ENCODE measurements around the gene EZH1.

Gene EZH1

DNA sequence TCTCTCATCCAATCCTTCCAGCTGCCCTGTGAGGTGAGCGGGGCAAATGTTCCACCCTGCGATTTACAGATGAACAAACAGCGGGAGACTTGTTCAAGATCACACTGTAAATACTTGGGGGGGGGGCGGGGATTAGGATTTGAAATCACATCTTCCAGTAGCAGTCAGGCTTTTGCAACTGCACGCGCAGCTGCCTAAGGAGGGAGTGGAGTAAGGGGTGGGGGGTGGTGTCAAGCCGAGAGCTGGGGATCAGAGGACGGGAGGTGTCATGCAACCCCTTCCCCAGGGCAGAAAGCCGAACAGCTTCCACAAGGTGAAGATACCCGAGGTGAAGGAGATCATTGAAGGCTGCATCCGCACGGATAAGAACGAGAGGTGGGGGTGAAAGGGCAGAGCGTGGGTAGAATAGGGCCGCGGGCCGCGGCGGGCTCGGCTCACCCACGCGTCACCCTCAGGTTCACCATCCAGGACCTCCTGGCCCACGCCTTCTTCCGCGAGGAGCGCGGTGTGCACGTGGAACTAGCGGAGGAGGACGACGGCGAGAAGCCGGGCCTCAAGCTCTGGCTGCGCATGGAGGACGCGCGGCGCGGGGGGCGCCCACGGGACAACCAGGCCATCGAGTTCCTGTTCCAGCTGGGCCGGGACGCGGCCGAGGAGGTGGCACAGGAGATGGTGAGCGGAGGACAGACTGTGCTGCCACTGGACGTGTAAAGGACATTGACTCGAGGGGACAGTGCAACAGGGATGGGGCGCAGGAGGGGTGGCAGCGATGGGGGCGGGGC is 40.2 kb upstream of the EZH1 start:
- Histone ChIP-seq H2BK5ac (ENCODE audit: low read depth, low read length, poor library complexity) (no peak overlapping the region), H3K18ac (ENCODE audit: low read length) (no peak overlapping the region), H4K8ac (ENCODE audit: low read depth, low read length) (no peak overlapping the region), H3K27ac (ENCODE audit: low read depth, low read length) (no peak overlapping the region), H2AK5ac (ENCODE audit: low read length) (no peak overlapping the region), H3K4ac (ENCODE audit: low read depth, low read length) (no peak overlapping the region), H3K9me3 (ENCODE audit: insufficient read depth, low read depth, low read length) (no peaks in the 10 kb centered on the region), H3K4me2 (ENCODE audit: low read length) (no peak overlapping the region), H3K27me3 (ENCODE audit: insufficient read depth, low read length) (peaks cover 9% of the 10 kb centered on the region), H2AFZ (ENCODE audit: insufficient read depth, low read length, poor library complexity) (no peak overlapping the region), H2BK120ac (ENCODE audit: insufficient read depth, low read length, poor library complexity) (no peak overlapping the region), H3K36me3 (ENCODE audit: control insufficient read depth in 1 of 2, insufficient read depth in 2 of 2, low read length in 2 of 2) (no peaks in the 10 kb centered on the region), H3K79me1 (ENCODE audit: low read length) (peaks cover 4% of the 10 kb centered on the region), H3K23ac (ENCODE audit: low read length) (no peak overlapping the region), H3K79me2 (ENCODE audit: control insufficient read depth, insufficient read depth, low read length, poor library complexity) (peaks cover 4% of the 10 kb centered on the region), H3K4me3 (ENCODE audit: low read depth, low read length) (no peak overlapping the region), H4K91ac (ENCODE audit: low read depth, low read length) (no peak overlapping the region), H4K12ac (ENCODE audit: low read depth, low read length) (no peak overlapping the region), H2BK12ac (ENCODE audit: low read length) (no peak overlapping the region), H3K4me1 (ENCODE audit: control insufficient read depth in 1 of 2, insufficient read depth in 2 of 2, low read length in 2 of 2) (peaks cover 21 to 25% of the 10 kb centered on the region in 2 experiments), H3K14ac (ENCODE audit: low read length) (no peak overlapping the region), H3K9ac (ENCODE audit: low read length) (no peak overlapping the region)
- WGBS (ENCODE audit: extremely low coverage, insufficient coverage, insufficient read length): no CpG with 5 or more reads among the region's 52 CpGs
- DNase-seq: no peak

GRCh38 chr17:42784409-42784808 is 39.6 kb upstream of the EZH1 start:
- H2AK5ac ChIP-seq (ENCODE audit: low read length): peak overlapping the region; percentile 40
- WGBS (ENCODE audit: extremely low coverage, insufficient coverage, insufficient read length): no CpG with 5 or more reads among the region's 25 CpGs

GRCh38 chr17:42783791-42784138 is 38.9 kb upstream of the EZH1 start:
- no CpG with 5 or more reads among the region's 22 CpGs for WGBS (ENCODE audit: extremely low coverage, insufficient coverage, insufficient read length)
- Histone ChIP-seq H3K4me3 (ENCODE audit: low read depth, low read length) (no peak overlapping the region), H3K9me3 (ENCODE audit: insufficient read depth, low read depth, low read length) (no peaks in the 10 kb centered on the region), H2BK120ac (ENCODE audit: insufficient read depth, low read length, poor library complexity) (peak overlapping the region; percentile 24), H3K27me3 (ENCODE audit: insufficient read depth, low read length) (peaks cover 9% of the 10 kb centered on the region), H3K4me2 (ENCODE audit: low read length) (no peak overlapping the region), H3K18ac (ENCODE audit: low read length) (no peak overlapping the region), H3K4ac (ENCODE audit: low read depth, low read length) (no peak overlapping the region), H3K79me2 (ENCODE audit: control insufficient read depth, insufficient read depth, low read length, poor library complexity) (peaks cover 4% of the 10 kb centered on the region), H3K36me3 (ENCODE audit: control insufficient read depth in 1 of 2, insufficient read depth in 2 of 2, low read length in 2 of 2) (peaks cover 7% of the 10 kb centered on the region in 2 experiments), H3K79me1 (ENCODE audit: low read length) (peaks cover 4% of the 10 kb centered on the region), H3K14ac (ENCODE audit: low read length) (no peak overlapping the region), H2AFZ (ENCODE audit: insufficient read depth, low read length, poor library complexity) (no peak overlapping the region), H4K12ac (ENCODE audit: low read depth, low read length) (peak overlapping the region; percentile 2), H4K91ac (ENCODE audit: low read depth, low read length) (peak overlapping the region; percentile 20), H2BK12ac (ENCODE audit: low read length) (peak overlapping the region; percentile 46), H3K23ac (ENCODE audit: low read length) (no peak overlapping the region), H2BK5ac (ENCODE audit: low read depth, low read length, poor library complexity) (peak overlapping the region; percentile 10), H3K4me1 (ENCODE audit: control insufficient read depth in 1 of 2, insufficient read depth in 2 of 2, low read length in 2 of 2) (peaks cover 24 to 29% of the 10 kb centered on the region in 2 experiments), H2AK5ac (ENCODE audit: low read length) (peak overlapping the region; percentile 40), H4K8ac (ENCODE audit: low read depth, low read length) (no peak overlapping the region), H3K9ac (ENCODE audit: low read length) (no peak overlapping the region), H3K27ac (ENCODE audit: low read depth, low read length) (no peak overlapping the region)
- no peak for DNase-seq

More at GRCh38 chr17:42784409-42784808, 39.6 kb upstream of the EZH1 start:
- H4K12ac ChIP-seq (ENCODE audit: low read depth, low read length): no peak overlapping the region
- no peak overlapping the region for H3K14ac ChIP-seq (ENCODE audit: low read length)
- H2BK12ac ChIP-seq (ENCODE audit: low read length): peak overlapping the region; percentile 46
- H4K91ac ChIP-seq (ENCODE audit: low read depth, low read length): no peak overlapping the region
- no peak overlapping the region for H2AFZ ChIP-seq (ENCODE audit: insufficient read depth, low read length, poor library complexity)
- H3K79me2 ChIP-seq (ENCODE audit: control insufficient read depth, insufficient read depth, low read length, poor library complexity): peaks cover 4% of the 10 kb centered on the region
- H3K18ac ChIP-seq (ENCODE audit: low read length): no peak overlapping the region
- no peak overlapping the region for H3K4me3 ChIP-seq (ENCODE audit: low read depth, low read length)
- no peak overlapping the region for H4K8ac ChIP-seq (ENCODE audit: low read depth, low read length)
- no peak overlapping the region for H3K9ac ChIP-seq (ENCODE audit: low read length)
- no peaks in the 10 kb centered on the region for H3K9me3 ChIP-seq (ENCODE audit: insufficient read depth, low read depth, low read length)
- peaks cover 9% of the 10 kb centered on the region for H3K27me3 ChIP-seq (ENCODE audit: insufficient read depth, low read length)
- H3K79me1 ChIP-seq (ENCODE audit: low read length): peaks cover 4% of the 10 kb centered on the region
- H3K4me1 ChIP-seq (ENCODE audit: control insufficient read depth in 1 of 2, insufficient read depth in 2 of 2, low read length in 2 of 2): peaks cover 24 to 29% of the 10 kb centered on the region in 2 experiments
- DNase-seq: no peak
- no peak overlapping the region for H3K4me2 ChIP-seq (ENCODE audit: low read length)
- peaks cover under 1% of the 10 kb centered on the region in 2 experiments for H3K36me3 ChIP-seq (ENCODE audit: control insufficient read depth in 1 of 2, insufficient read depth in 2 of 2, low read length in 2 of 2)
- no peak overlapping the region for H3K27ac ChIP-seq (ENCODE audit: low read depth, low read length)
- peak overlapping the region; percentile 24 for H2BK120ac ChIP-seq (ENCODE audit: insufficient read depth, low read length, poor library complexity)
- H3K23ac ChIP-seq (ENCODE audit: low read length): no peak overlapping the region
- H2BK5ac ChIP-seq (ENCODE audit: low read depth, low read length, poor library complexity): no peak overlapping the region
- H3K4ac ChIP-seq (ENCODE audit: low read depth, low read length): no peak overlapping the region

GRCh38 chr17:42783062-42783790 is 38.4 kb upstream of the EZH1 start:
- Histone ChIP-seq H3K4me3 (ENCODE audit: low read depth, low read length) (no peak overlapping the region), H3K23ac (ENCODE audit: low read length) (no peak overlapping the region), H3K27ac (ENCODE audit: low read depth, low read length) (no peak overlapping the region), H3K14ac (ENCODE audit: low read length) (no peak overlapping the region), H2BK12ac (ENCODE audit: low read length) (no peak overlapping the region), H3K4me1 (ENCODE audit: control insufficient read depth in 1 of 2, insufficient read depth in 2 of 2, low read length in 2 of 2) (peaks cover 24 to 29% of the 10 kb centered on the region in 2 experiments), H2BK5ac (ENCODE audit: low read depth, low read length, poor library complexity) (no peak overlapping the region), H4K91ac (ENCODE audit: low read depth, low read length) (peak overlapping the region; percentile 20), H3K79me2 (ENCODE audit: control insufficient read depth, insufficient read depth, low read length, poor library complexity) (peaks cover 4% of the 10 kb centered on the region), H2AK5ac (ENCODE audit: low read length) (no peak overlapping the region), H3K27me3 (ENCODE audit: insufficient read depth, low read length) (peaks cover 9% of the 10 kb centered on the region), H3K4ac (ENCODE audit: low read depth, low read length) (no peak overlapping the region), H3K79me1 (ENCODE audit: low read length) (peaks cover 4% of the 10 kb centered on the region), H3K36me3 (ENCODE audit: control insufficient read depth in 1 of 2, insufficient read depth in 2 of 2, low read length in 2 of 2) (peaks cover 11 to 12% of the 10 kb centered on the region in 2 experiments), H3K18ac (ENCODE audit: low read length) (no peak overlapping the region), H4K12ac (ENCODE audit: low read depth, low read length) (no peak overlapping the region), H2AFZ (ENCODE audit: insufficient read depth, low read length, poor library complexity) (no peak overlapping the region), H3K9ac (ENCODE audit: low read length) (no peak overlapping the region), H3K4me2 (ENCODE audit: low read length) (peak overlapping the region; percentile 28), H4K8ac (ENCODE audit: low read depth, low read length) (no peak overlapping the region), H3K9me3 (ENCODE audit: insufficient read depth, low read depth, low read length) (no peaks in the 10 kb centered on the region), H2BK120ac (ENCODE audit: insufficient read depth, low read length, poor library complexity) (no peak overlapping the region)
- WGBS (ENCODE audit: extremely low coverage, insufficient coverage, insufficient read length): no CpG with 5 or more reads among the region's 9 CpGs
- DNase-seq: peak; percentile 74 to 82

All from trophoblast cell (in vitro differentiated cells and primary cell).